GM18873 (cell line): Measurements from ENCODE around the gene MAML2.

ENCODE experiments used
- ATAC-seq: cut with Tn5 transposase; IDR thresholded peaks from one replicate; pipeline ENCODE4 v1.9.1; 2021; ENCODE audit warnings: mild to moderate bottlenecking, moderate library complexity, moderate number of reproducible peaks; ENCODE audit not compliant: unreplicated experiment, low FRiP score

MAML2 gene

DNA sequence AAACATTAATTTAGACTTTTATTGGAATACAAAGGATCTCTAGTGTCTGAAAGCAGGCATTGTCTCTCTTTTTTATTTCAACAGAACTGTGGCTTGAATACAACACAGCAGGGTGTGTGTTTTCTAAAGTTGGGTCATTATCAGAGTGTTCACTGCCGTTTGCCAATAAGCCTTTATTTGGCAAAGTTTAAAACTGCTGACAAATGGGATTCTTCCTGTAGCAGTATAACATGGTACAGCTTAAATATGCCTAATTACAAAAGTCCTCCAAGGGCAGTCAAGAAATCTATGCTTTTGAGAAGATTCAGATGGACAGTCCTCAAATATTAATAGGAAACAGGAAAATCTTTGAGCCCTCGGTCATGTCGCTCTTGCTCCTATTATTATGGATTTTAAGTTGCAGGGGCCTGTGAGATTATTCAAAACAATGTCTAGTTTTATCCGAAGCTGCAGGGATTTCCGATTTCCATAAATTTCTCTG lies 199.9 kb downstream of the MAML2 start:
- ATAC-seq = no peak

DNA sequence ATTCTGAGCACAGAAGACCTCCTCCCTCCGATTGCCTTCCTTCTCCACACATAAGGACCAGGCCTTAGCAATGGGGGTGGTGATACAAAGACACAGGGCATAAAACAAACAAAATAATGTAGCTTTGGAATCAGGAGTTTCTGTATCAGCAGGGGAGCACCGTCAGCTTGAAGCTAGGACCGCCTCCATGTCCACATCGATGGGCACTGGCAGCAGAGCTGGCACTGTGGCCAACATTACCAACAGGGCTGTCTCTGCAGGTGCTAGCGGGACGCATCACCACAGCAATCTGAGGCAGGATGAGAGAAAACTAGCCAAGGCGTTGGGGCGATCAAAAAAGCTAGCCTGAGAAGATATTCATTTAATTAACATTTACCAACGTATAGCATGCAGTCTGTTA lies 201.4 kb downstream of the MAML2 start:
- no peak for ATAC-seq

DNA sequence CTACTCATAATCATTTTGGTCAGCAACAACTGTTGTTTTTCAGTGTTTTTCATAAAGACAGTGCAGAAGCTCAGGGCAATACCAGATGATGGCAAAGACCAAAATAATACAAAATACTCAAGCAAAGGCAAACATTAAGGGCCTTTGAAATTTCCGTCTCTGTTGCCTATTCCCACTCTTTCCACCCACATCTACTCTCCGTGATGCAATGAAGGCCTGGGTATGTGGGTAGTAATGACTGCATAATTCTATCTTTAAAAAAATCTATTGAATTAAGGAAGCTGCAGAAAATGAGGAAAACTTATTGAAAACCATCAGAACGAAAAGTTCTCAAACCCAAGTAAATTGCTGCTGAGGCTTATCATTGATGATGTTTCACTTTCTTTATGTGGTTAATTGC lies 203.3 kb downstream of the MAML2 start:
- ATAC-seq = no peak

DNA sequence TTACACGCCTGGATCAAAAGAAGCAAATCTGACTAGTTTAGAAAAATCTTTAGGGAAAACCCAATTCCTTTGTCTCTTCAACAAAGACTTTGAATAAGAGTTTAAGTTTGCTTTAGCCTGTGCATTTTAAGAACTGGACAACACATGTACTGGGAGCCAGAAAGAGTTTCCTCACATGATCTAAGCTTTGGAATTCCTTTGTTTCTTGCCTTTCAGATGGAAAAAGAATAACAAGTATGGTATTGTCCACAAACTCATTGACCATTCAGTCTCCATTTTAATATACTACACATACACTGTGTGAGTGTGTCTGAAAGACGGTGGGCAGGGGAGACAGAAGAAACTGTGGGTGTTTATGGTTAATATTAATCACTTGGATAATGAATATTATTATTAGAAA lies 205.6 kb downstream of the MAML2 start:
- ATAC-seq = no peak

DNA sequence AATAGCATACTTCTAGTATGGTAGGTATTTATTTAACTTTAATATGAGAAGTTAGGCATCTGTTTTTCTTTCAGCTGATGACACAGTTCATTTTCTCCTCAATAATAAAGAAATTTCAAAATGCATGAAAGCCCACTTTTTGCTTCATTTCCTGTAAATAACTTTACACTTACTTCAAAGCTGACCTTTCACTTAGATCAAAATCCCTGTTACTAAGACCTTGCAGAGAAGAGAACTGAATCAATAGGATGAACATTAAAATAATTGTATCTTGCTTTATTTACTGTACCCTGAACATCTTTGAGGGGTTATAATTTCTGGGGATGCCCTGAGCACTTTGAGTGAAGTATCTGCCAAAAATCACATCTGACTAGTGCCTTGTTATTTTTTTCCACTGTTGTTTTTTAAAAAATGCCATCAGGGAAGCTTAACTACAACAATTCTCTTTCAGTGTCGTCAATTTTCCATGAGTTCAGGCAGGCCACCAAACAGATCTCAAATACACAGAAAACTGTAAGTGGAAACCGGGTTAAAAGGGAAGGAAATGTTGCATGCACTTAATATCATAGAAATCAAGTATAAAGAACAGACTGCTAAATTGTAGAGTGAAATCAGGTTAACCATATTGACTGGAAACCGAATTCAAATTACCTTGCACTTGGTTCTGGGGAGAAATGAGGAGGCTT lies 206.2 kb downstream of the MAML2 start:
- ATAC-seq = no peak

DNA sequence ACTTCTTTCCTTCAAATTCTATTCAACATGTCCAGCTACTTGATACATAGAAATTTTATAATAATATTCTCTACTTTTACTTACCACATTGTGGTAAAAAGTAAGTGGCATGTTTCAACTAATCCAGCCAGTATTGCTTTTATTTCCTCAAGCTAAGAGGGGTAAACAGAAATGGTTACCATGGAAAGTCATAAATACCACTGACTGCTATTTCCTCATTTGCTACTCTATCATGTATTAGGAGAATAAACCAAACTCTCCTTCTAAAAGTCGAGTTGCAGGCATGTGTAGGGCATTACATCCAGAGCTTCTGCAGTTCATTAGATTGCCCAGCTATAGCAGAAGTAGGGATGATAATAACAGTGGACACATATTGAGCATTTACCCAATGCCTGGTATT lies 208.4 kb downstream of the MAML2 start:
- ATAC-seq = no peak

DNA sequence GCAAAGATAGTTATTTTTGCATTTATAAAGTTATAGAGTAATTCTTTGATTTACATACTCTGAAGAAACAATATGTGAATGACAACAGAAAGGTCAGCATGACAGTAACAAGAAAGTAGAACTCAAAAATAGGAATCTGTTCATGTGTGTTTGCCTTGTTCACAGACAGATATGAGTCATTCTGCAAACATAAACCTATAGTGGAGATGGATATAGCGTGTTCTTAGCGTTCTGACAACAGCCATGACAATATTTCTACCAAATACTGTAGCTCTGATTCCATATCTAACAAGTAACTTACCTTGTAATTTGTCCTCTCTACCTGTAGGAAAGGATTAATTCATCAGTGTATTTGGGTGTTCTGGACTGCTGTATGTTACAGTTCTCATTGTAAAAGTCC lies 210.6 kb downstream of the MAML2 start:
- ATAC-seq = no peak

DNA sequence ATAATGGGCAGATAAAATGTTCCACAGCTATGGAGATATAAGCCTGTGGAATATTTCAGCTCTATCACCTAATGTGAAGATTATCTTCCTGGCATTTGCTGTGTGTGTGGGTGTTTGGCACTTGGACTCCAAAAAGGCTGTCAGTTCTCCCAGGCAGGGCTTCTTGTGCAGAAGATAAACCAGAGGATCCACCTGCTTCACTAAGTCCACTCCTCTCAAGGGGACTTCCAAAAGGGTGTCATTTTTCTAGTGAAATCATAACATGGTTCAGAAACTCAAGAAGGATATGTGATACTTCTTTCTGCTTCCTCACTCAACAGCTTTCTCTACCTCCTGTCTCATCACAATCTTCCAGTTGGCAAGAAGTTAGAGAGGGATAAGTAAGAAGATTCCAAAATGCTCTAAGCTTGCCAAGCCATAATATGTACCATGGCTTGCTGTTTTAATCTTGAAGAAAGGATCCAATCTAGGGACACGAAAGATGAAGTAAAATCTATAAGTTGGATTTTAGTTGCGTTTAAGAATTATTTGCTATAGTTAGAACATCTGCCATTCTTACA lies 212.9 kb downstream of the MAML2 start:
- no peak for ATAC-seq

DNA sequence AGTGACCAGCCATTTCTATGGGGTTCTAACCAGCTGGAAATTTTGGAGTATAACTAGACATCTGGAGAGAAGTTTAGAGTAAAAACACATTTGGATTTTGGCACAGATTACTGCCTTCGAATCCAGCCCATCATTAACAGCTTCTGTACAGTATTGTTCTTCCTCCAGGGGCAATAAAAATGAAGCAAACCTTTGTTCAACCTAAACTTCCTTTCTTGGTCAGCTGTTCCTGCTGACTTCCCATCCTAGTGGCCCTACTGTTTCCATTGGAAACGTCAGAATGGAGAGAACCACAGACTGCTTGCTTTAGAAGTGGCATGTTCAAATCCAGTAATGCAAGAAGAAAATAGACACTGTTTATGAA lies 215.4 kb downstream of the MAML2 start:
- ATAC-seq = no peak

DNA sequence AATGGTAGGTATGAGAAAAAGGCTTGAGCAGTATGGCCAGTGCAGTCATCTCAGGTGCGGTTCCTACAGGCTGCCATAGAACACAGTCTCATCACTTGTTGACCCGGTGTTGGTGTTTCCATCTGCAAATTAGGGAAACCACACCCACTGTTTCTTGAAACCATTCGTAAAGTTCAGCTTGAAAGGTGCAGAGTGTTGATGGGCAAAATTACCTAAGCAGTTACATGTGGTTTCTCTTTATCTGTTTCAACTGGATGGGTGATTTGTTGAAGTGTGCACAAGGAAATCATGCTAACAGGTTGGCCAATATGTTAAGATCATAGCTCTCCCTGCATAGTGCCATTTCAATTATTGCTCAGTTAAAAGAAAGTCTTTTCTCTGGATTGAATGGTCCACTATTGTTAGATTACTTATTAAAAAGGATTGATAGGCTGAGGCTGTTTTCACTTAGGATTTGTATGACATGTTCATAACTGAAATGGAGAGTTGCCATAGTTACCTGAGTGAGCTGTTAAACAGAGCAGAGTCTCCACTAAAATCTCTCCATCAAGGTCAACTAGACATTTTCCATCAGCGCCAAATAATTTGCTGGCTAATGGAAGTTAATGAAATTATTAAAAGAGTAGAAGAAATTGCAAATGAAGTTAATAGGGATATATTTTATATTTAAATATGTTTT lies 215.9 kb downstream of the MAML2 start:
- ATAC-seq = no peak

DNA sequence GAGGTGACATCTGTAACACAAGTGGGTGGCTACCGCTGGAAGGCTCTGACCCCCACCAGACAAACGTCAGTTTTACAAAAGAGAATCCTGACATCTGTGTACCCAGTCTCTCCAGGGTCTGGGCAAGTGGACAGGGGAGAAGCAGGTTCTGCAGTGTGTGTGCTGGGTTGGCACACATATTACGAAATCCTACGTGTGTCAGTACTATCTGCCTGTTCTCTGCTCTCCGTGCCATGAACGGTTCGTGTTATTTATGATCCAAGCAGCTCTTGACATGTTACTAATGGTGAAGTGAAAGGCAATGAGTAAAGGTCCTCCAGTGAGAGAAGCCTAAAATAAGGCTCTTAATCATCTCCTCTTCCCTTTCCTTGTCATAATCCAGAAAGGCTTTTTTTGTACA lies 217.6 kb downstream of the MAML2 start:
- ATAC-seq = no peak

DNA sequence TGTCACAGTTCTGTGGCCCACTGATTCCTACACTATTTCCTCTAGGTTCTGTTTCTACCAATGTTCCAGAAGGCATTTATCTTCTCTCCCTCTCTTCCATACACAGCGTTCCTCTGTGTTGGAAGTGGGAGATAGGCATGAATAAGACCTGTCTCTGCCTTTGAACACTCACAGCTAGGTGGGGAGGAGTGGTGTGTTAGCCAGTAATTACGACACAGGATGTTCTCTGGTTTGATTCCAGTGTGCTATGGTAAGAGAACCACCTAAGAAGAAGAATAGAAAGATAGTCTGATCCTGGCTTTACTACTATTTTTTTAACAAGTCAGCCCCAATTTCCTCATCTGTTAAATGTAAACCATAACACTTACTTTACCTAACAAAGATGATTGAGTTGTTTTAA lies 218.8 kb downstream of the MAML2 start:
- no peak for ATAC-seq

DNA sequence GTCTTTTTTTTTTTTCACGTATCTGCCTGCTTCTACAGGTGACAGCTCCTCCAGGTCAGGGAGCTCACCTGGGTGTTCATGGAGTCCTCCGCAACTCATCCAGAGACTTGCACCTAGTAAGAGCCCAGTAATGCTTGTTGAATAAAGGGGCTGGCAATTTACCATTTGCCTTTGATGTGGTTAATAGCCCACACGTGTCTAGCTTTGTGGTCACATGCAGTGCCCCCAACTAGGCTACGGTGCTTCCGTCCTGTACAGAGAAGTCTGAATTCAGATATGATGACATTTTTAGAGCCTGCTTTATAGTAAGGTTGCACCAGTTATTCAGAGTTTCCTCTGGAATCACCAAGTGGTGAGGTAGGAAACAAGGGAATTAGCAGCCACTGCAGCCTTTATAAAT lies 219.7 kb downstream of the MAML2 start:
- ATAC-seq = no peak

DNA sequence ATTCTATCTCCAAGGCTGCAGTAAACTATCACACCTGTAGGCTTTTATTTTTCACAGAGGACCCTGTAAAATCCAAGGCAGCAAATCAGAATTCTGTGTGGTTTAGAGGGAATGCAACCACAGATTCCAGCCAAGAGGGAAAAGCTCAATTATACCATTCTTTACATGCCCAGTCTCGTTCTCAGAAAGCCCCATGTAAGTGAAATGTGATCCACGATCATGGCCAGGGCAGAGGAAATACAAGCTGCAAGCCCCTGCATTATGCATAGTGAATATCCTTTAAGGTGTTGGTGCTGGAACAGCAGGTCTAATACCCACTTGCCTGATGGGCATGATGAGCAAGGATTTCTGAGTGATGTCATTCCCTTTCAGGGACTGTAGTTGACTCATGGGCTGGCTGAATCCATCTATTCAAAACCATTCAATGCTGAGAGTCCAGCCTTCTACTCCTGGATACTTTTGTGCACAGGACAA lies 220.4 kb downstream of the MAML2 start:
- ATAC-seq = no peak

DNA sequence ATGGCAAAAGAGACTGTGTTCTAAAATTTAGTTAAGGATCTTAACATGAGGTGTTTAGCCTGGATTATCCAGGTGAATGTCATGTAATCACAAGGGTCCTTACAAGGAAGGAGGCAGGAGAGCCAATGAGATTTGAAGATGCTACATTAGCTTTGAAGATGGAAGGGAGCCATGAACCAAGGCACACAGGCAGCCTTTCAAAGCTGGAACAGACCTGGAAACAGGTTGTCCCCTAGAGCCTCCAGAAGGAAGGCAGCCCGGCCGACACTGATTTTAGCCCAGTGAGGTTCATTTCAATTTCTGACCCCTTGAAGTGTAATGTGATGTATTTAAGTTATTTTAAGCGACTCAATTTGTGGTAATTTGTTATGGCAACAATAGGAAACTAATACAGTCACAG lies 223.8 kb downstream of the MAML2 start:
- ATAC-seq = no peak

DNA sequence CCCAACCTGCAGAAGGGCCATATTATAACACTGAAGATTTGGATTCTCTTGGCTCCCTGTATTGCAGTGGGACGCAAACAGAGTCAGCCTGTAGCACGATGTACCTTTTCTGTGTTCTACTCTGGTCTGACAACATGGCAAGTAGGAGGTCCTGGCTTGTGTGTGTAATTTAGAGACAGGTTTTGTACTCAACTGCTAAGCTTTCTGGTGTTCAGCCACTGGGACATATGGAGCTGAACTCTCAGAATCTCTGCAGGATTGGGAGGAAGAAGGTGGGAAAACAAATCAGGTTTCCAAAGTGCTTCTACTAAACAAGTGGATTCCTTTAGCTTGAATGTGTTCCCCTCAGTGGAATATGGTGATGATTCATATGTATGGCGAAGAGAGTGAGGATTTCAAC lies 226.6 kb downstream of the MAML2 start:
- no peak for ATAC-seq

DNA sequence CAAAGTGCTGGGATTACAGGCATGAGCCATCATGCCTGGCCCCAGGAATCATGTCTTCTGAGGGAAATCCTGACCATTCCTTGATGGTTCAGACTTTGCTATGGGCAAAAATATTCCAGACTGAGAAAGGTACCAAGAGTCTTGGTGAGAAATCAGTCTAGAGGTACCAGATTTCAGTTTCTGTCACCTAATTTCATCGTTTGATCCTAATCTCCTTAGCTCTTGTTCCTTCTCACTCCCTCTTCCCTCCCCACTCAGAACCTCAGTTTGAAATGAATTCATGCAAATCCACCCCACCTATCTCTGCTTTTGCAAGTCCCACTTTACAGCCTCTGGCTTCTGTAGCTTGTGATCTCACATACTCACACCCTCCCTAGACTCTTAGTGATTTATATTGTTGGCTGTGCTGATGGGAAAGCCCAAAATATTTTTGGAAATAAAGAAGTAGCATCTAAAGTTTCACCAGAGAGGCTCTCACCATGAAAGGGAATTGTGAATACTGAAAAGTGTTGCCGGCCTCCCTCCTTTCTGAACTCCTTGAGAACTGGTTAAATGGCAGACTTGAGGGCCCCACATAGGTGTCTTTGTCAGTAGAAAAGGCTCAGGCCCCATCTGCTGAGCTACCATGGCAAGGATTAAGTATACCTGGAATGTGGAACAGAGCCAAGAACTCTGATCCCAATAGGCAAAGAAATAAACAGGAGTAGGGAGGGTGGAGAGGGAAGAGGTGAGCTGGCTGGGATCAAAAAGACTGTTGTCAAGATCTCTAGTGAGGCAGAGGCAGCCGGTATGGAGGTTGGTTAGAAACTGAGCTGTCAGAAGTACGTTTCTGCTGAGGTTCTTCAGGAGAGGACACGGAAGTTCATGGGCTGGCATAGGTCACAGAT lies 228.6 kb downstream of the MAML2 start:
- no peak for ATAC-seq

DNA sequence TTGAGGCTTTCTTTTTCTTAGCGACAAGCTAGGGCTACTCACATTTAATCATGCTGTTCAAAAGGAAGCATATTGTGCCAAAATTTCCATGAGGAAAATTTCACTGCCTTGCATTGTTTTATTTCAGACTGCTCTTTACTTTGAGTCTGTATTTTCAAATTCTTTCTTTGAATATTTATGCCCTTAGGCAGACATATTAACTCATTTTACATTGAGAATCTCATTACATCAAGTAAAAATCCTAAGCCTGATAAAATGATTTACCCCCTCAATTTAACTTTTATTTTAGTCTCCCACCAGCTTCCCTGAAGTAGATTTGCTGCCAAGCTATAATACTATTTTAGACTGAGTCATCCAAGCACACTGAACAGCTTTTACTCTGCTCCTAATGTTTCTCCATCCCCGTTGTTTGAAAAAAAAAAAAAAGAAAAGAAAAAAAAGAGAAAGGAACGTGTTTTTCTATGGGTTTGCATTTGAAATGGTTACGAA lies 229.8 kb downstream of the MAML2 start:
- ATAC-seq = no peak

DNA sequence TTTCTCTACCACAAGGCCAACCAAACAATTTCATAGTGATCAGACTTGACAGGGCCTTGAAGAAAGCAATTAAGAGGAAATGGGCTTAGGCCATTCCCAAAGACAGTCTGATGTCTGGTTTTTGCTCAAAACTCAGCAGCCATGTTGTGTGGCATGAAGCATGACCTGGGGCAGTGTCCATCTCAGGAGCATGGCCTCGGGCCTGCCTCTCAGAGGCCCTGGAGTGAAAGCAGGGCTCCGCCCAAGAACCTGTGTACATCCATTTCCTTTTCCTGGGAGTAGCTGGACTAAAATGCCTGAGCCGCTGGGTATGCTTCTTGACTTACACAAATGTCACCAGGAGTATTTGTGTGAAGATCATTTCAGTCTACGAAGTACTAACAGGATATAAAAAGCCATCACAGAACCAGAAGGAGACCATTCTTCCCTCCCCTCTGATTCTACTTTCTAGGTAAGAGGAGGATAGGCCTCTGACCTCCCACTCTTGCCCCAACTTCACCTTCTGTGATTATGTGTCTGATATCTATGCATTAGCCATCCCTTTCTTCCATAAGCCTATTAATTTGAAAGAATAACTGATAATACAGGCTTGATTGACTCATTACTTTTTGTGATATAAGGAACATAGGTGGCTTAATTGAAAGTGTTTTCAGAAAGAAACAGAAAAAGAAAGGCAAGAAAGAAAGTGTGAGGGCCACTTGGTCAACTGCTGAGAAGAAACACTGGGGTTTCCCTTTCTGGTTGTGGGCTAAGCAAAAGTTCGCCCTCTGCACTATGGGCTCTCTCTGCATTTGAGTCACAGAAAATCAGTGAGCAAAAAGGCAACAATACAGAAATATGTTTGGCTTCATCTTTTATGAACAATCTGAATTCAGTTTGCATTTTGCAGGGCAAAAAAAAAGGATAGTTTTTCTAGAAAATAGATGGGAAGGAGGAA lies 230.5 kb downstream of the MAML2 start:
- peak; percentile 89 for ATAC-seq

DNA sequence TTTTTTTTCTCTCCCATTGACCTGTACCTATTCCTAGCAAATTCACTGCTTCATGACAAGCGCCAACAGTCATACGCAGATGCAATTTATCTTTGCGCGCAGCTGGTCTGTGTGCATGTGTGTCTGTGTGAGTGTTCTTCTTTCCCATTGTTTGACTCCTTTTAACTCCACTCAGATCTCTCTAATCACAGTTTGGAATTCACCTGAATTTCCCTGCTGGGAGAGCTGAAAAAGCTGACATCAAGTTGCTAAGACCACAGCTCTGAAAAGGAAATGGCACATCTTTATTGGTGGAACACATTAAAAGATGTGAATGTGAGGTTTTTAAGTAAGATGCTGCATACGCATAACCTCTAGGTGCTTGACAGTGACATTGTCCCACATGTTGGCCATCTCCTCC lies 231.7 kb downstream of the MAML2 start:
- no peak for ATAC-seq
